ENCODE results near the gene UNC13B.

Gene UNC13B

DNA sequence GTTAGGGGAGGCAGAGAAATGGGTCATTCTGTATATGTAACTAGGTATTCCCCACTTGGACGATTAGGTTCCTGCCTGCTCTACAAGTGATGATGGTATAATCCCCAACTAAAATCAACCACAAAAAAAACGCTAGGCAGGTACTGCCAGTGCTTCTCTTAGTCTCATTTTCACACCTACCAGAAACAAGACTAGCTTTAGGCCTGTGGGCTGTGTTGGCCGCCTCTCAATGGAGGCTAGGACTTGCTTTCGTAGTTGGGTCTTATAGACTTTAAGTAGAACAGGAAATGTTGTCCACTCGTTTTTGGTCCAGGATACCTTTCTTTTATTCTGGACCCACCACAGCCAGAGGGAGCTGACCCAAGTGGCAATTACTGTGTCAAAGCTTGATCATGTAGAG is 111.8 kb downstream of the UNC13B start:
- no peak for DNase-seq

DNA sequence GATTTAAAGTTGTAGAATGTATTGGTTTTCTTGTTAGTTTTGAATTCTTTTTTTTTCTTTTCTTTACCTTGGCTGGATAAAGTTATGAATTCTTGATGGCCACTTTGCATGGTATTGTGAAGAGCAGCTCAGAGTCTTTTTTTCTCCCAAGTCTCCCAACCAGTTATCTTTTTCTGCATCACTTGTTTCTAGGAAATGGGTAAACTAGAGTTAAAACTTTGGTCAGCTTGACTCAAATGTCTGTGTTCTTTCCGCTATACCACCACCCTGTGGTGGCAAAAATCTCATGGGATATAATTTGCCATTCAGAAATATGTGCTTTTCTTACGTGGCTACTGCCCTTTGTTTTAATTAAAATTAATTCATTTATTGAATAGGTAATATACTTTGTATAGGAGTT is 113.2 kb downstream of the UNC13B start:
- DNase-seq: no peak

DNA sequence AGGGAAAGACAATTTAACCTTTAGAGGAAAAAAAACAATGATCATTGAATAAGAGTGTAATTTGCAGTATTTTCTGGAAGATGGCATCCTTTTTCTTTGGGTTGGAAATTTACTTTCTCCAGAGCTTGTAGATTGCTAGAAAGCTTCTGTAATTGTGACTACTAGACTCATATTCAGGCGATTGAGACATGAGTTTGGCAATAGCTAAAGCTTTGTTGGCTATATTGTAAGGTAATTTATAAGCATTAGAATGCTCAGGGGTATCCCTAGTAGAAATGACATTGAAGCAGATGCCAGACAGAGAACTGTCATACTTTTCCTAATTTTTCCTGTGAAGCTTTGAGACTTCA is 115.3 kb downstream of the UNC13B start:
- peak in 1 of 51 donors; percentile 50 for DNase-seq

DNA sequence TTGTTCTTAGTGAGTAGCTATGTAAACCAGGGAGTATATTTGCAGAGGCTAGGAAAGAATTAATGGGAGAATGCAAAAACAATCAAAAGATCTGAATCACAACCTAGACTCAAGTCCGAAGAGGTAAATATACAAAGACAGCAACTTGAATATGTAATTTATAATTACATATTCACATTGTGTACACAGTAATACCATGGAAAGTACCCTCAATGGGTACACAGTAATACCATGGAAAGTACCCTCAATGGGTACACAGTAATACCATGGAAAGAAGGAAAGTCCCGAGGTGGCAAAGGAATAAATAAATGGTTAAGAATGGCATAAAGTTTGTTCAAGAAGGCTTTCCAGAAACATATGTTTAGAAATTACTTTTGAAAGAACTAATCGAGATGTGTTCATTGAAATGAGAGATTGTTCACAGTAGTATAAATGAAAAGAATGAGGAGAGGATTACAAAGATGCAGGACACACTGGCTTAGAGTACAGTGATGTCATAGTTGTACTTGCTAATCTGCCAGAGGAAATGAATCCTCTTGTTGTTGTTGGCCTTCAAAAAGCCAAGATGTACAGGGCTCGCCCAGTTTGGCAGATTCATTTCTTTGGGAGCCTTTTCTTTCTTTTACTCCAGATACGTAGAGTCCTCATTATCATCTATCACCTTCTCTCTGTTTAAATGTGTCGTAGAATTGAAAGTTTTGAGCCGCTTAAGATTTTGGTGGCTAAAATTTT is 116.0 kb downstream of the UNC13B start:
- DNase-seq: peak in 1 of 51 donors; percentile 33

DNA sequence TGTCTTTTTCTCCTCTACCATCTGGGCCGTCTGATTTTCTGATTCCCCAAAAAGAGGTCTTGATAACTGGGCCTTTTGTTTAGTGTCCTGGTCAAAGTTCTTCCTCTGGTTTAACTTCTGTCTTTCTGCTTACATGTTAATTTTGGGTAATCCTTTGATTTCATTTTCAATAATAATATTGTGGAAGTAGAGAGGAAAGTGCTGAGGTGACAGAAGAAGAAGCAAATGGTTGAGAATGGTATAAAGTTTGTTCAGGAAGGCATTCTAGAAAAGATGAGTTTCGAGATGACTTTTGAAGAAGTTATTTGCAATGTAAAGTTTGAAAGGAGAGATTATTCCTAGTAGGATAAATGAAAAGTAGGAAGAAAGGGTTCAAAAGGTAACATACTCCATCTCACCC is 118.1 kb downstream of the UNC13B start:
- no peak for DNase-seq

DNA sequence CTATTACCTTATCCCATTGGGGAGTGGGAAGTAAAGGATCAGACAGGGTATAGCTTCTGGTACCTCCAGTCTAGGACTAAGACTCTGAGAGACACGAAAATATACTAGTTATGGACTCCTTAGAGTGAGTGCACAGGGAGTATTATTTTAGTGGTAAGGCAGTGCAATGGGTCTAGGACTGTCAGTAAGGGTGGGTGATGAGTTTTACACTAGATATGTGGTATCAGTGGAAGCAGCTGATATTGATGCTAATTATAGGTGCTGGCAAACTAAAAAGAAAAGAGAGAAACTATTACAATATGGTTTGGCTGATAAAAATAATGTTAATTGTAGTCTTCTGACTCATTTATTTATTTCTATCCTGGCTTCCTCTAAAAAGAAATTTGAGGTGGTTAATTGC is 118.6 kb downstream of the UNC13B start:
- no peak for DNase-seq

DNA sequence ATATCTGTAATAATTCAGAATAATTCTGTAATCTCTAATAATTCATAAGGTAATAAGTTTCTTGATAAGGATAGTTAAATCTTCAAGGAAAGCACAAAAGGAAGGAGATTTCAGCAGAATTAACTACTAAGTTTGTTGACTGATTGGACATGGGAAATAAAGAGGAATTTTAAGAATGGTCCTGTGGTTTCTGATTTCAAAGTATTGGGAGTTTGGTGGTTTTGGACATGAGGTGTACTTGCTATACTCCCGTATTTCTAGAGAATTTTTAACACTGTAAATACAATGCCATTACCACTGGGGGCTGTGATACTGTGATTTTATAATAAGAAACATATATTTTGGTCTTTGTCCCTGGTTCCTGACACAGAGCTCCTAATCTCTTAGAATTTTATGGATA is 123.9 kb downstream of the UNC13B start:
- DNase-seq: no peak

DNA sequence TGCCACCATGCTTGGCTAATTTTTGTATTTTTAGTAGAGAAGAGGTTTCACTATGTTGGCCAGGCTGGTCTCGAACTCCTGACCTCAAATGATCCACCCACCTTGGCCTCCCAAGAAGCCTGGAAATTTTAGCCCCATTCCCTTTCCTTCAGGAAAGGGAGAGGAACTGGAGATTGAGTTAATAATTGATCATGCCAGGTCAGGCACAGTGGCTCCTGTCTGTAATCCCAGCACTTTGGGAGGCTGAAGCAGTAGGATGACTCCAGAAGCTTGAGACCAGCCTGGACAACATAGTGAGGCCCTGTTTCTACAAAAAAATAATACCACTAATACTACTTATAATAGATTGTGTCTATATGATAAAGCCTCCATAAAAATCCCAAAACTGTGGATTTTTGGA is 124.6 kb downstream of the UNC13B start:
- no peak for DNase-seq

DNA sequence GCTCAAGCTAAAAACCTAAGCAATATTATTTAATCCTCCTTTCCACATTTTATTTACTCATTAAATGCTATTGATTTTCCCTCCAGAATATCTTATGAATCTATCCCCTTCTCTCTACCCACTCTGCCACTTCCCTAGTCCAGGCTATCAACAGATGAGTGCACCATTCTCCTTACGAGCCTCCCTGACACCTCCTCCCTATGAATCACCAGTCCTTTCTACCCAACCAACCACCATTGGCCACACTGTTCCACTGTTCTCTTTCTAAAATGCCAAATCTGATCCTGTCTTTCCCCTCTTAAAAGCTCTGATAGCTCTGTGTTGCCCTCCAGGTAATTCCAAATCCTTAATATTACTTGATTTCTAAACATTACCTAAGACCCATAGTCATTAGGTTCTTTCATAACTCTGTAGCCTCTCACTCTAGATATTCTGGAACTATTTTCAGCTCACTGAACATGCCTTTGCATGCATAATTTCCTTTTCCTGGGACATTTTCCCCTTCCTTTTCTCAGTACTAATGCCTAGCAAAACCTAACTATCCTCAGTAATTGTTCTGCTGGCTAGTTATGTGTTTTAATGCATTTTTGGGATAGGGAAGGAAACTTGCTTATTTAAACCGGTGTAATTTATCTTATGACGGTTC is 126.3 kb downstream of the UNC13B start:
- DNase-seq: no peak

DNA sequence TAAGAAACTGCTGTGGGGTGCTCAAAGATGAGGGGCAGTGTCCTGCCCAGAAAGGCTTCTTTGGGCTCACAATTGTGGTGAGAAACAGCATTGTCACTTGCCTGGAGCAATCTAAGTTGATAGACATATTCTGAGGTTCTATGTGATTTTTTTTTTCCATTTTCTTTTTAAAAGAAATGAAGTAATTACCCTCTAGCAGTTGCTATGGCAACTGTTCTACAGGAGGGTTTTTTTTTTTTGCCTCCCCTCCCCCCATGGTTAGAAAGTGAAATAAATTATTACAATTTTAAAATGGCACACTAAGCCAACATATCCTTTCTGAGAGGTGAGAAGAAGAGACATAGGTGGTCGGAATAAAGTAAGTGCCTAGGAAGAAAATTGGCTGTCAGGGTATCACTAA is 127.0 kb downstream of the UNC13B start:
- no peak for DNase-seq

DNA sequence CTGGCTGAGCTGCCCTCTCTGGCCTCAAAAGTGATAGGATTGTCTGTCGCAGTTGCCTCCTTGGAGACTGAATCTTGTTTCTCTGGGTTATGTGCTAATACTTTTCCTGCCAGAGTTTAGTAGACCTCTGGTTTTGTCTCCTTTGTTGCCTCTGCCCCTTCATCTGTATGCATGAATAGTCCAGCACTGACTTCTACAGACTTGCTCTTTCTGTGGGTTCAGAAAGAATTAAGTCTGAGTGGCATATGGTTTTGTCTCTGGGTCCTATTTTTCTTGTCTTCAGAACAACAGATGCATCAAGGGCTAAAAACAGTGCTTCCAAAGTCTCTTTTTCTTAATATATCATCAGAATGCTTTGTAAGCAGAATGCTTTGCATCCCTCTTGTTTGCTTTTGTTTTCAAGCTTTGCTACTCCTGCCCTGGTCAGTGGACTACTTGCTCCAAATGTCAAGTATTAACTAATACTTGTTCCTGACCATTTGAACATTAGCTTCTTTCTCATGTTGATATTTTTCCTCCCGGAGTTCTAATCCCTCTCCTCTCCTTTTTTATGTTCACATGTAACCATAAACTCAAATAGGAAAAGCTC is 131.7 kb downstream of the UNC13B start:
- DNase-seq: peak in 1 of 51 donors; percentile 7

DNA sequence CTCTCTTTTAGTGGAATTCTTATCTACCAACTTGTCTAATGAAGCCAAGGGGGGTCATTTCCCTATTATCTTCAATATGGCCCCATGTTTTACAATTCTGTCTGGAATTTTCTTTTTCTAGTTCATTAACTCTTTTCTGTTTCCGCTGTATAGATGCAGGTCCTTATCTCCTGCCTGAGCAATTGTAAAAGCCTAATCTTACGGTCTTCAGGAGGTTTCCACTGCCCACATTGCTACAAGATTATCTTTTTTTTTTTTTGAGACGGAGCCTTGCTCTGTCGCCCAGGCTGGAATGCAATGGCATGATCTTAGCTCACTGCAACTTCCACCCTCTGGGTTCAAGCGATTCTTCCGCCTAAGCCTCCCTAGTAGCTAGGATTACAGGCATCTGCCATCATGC is 132.3 kb downstream of the UNC13B start:
- no peak for DNase-seq

DNA sequence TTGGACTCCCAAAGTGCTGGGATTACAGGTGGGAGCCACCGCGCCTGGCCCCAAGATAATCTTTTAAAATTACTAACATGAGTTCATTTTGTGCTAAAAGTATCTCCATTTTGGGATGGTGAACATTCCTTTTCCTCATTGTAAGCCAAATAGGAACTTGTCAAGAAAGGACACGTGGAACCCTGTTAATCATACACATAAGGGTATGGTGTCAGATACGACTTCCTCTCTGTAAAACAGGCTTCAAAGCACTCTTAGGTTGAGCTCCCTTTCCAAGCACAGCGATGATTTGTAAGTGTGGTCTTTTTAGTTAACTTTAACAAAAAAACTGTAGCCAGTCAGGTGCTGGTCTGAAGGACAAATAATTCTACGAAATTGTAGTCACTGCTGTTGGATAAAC is 132.7 kb downstream of the UNC13B start:
- DNase-seq: no peak

DNA sequence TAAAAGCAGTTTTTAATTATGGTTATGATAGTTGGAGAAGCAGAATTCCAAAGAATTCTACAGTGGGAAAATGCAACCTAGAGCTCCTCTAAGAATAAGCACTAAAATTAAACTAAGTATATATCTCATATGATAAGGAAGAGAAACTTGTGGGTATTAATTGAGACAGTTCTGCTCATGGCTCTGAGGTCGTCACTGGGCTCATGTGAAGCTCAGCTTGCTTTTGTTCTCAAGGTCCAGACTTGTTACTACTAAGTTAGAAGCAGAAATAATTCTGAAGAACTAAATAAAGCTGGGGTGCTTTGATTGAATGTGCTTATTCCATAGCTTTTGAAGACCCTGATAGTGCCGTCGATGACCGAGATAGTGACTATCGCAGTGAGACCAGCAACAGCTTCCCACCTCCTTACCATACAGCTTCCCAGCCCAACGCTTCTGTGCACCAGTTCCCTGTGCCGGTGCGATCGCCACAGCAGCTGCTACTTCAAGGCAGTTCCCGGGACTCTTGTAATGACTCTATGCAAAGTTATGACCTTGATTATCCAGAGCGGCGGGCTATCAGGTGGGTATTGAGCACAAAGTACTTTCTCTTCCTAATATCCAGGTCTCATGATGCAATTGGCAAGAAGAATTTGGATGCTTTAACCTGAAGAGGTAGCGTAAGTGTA is 133.7 kb downstream of the UNC13B start:
- DNase-seq: no peak

DNA sequence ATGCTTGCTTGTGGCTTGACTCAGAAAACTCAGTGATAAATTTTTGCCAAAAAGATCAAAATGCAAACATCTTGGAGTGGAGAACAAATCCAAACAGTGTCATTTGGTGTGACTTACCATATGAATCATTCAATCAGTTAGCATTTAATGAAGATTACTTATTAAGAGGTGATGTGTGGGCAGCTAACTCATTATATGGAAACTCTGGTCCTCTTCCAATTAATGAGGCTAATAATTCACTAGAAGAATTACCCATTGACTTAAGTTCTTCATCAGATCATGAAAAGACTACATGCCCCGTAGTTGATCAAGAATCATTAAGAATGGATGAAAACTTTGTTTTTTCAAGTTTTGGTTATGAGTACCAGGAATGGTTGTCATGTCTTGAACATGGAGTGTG is 141.8 kb downstream of the UNC13B start:
- DNase-seq: no peak

DNA sequence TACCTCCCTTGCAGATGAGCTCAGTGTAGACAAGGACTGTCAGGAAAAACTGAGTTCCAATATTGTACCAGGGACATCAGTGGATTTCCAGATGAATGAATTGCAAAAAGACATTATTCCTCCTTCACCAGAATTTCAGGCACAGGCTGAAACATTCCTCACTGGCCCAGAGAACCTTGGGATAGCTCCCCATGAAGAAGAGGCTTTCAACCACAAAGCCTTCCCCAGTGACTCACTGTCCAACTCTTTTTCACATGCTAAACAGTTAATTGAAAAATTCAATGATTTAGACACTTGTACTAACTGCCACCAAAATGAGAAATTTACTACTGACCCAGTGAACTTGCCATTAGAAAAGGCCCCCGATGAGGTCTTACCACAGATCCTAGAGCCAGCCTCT is 144.5 kb downstream of the UNC13B start:
- DNase-seq: no peak

DNA sequence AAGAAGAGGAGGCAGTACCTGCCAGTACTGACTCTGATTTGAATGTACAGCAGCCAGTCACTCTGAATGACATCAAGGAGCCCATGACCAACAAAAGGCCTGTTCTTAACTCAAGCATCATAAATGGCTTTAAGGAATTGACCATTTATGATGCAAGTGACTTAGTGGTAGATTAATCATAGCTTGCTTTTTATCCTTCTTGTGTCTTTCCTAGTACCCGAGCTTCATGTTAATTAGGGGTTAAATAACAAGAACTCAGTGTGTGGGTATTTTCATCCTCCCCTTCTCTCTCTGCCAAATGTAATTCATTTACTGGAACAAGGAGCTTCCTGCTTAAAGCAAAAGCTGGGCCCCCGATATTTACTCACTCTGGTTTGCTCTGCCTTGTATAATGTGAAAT is 146.5 kb downstream of the UNC13B start:
- DNase-seq: no peak

DNA sequence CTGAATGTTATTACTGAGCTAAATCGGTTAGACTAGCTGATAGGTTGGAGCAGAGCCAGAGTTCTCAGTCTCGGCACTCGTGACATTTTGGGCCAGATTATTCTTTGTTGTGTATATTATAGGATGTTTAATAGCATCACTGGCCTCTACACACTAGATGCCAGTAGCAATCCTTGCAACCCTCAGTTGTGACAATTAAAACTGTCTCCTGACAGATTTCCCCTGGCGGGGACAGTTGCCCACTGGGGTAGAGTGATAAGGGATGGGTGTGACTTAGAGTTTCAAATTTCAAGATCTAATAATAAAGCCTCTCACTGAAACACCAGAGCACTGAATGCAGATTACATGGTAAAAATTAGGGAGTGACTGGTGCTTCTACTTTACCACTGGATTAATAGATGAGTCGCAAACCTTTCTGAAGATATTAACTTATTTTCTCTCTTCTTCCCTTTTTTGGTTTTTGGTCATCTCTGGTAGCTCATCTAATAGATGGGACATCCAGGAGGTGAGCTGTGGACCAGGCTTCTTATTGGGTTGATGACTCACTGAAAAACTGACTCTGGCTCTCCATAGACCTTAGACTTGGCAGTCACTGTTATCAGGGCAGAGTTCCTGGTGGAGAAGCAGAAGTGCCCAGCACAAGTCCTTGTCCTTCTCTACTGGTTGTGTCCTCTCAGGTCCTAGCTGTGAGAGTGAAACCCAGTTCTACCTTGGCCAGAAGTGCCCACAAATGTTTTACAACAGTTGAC is 150.3 kb downstream of the UNC13B start:
- no peak for DNase-seq

DNA sequence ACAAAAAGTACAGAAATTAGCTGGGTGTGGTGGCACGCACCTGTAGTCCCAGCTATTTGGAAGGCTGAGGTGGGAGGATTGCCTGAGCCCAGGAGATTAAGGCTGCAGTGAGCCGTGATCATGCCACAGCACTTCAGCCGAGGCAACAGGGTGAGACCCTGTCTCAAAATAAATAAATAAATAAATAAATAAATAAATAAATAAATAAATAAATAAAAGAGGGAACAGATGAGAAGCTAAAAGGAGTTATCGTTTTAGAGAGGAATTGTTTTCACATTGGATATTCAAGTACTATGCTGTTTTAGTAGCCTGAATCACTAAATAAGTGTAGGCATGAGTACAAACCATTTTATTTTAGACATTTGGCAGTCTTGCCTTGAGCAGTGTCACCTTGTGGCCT is 151.7 kb downstream of the UNC13B start:
- no peak for DNase-seq

DNA sequence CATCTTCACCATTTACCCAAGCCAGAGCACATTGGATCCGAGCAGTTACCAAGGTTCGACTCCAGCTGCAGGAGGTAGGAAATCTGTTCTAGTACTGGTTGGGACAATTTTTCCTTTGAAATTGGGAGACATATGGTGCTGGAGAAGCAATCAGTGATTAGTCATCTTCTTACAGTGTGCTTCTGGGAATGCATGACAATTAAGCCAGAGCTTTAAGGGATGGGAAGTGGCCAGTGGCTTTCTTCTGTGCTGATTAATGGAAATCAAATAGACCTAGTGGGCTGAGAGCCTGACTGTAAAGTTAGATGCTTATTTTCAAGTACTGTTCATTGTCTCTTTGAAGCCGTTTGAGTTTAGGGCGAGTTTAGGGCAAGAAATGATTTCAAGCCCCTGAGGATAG is 152.1 kb downstream of the UNC13B start:
- DNase-seq: no peak

DNA sequence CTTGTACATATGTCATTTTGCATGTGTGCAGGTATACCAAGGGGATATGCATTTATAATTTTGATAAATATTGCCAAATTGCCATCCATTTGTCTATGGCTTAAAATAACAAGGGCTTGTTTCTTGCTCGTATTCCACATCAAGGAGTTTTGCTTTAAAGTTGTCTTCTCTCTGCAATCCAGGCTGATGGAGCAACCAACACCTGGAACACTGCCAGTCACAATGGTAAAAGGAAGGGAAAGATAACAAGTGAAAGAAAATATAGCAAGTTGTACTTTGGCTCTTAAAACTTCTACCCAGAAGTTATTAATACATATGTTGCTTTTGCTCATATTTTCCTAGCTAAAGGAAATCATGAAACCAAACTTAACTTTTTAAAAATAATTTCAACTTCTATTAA is 156.9 kb downstream of the UNC13B start:
- no peak for DNase-seq

All from hypothalamus (tissue), 51 donors.